H9 (cell line): ENCODE measurements around the gene MVD. TPM values are rescaled to one million over a fixed set of nuclear protein-coding genes. Genes with fewer than 3 reads are reported as not detected.

Experiments
- DNase-seq: peaks from one replicate; pipeline ENCODE4 v3.0.0-alpha.2; 2017
- H2AFZ ChIP-seq: one replicate; pipeline ENCODE4 v1.6.1; 2013; ENCODE audit warnings: mild to moderate bottlenecking, low read length, control low read depth, moderate library complexity
- H2AK5ac ChIP-seq: 2 replicates; pipeline ENCODE4 v1.6.1; 2013; ENCODE audit warnings: low read length, control low read depth, mixed read lengths; ENCODE audit not compliant: insufficient read length
- H2BK120ac ChIP-seq: one replicate; pipeline ENCODE4 v1.6.1; 2013; ENCODE audit warnings: low read depth, mild to moderate bottlenecking, low read length, control low read depth, inconsistent platforms; ENCODE audit not compliant: poor library complexity, severe bottlenecking
- H2BK12ac ChIP-seq: 2 replicates; pipeline ENCODE4 v1.6.1; 2013; ENCODE audit warnings: low read length, control low read depth, mixed read lengths, low read depth; ENCODE audit not compliant: insufficient read length
- H2BK15ac ChIP-seq: 2 replicates; pipeline ENCODE4 v1.6.1; 2013; ENCODE audit warnings: low read depth, low read length, control low read depth
- H2BK20ac ChIP-seq: one replicate; pipeline ENCODE4 v1.6.1; 2013; ENCODE audit warnings: low read depth, mild to moderate bottlenecking, low read length, control low read depth, inconsistent platforms; ENCODE audit not compliant: poor library complexity, severe bottlenecking
- H2BK5ac ChIP-seq: 2 replicates; pipeline ENCODE4 v1.6.1; 2013; ENCODE audit warnings: low read length, control low read depth, mixed read lengths; ENCODE audit not compliant: insufficient read length
- H3K14ac ChIP-seq: 2 replicates; pipeline ENCODE4 v1.6.1; 2013; ENCODE audit warnings: low read length, control low read depth; ENCODE audit not compliant: insufficient read depth
- H3K18ac ChIP-seq: 2 replicates; pipeline ENCODE4 v1.6.1; 2013; ENCODE audit warnings: low read depth, mild to moderate bottlenecking, mixed read lengths, low read length, control low read depth; ENCODE audit not compliant: insufficient read length
- H3K23ac ChIP-seq: 2 replicates; pipeline ENCODE4 v1.6.1; 2013; ENCODE audit warnings: low read length, control low read depth, mixed read lengths, low read depth; ENCODE audit not compliant: insufficient read length
- H3K23me2 ChIP-seq: 2 replicates; pipeline ENCODE4 v1.6.1; 2013; ENCODE audit warnings: low read depth, mild to moderate bottlenecking, mixed read lengths, low read length, control low read depth; ENCODE audit not compliant: insufficient read length, poor library complexity, severe bottlenecking
- H3K27ac ChIP-seq: 2 replicates; pipeline ENCODE4 v1.5.1; 2013; ENCODE audit warnings: low read length, control low read depth, mixed read lengths, low read depth; ENCODE audit not compliant: insufficient read length
- H3K27me3 ChIP-seq: 2 replicates; pipeline ENCODE4 v1.6.1; 2013; ENCODE audit warnings: low read length, control low read depth, inconsistent platforms; ENCODE audit not compliant: insufficient read depth
- H3K4ac ChIP-seq: 2 replicates; pipeline ENCODE4 v1.6.1; 2013; ENCODE audit warnings: low read depth, mild to moderate bottlenecking, control low read depth, inconsistent platforms, low read length, moderate library complexity
- H3K4me1 ChIP-seq: 2 replicates; pipeline ENCODE4 v1.6.1; 2013; ENCODE audit warnings: low read length, control low read depth, inconsistent platforms; ENCODE audit not compliant: insufficient read depth
- H3K4me2 ChIP-seq: 2 replicates; pipeline ENCODE4 v1.6.1; 2013; ENCODE audit warnings: low read length, control low read depth, mixed read lengths; ENCODE audit not compliant: insufficient read length, insufficient read depth
- H3K56ac ChIP-seq: 2 replicates; pipeline ENCODE4 v1.6.1; 2013; ENCODE audit warnings: low read depth, mild to moderate bottlenecking, mixed read lengths, low read length, control low read depth; ENCODE audit not compliant: insufficient read length
- H3K79me1 ChIP-seq: 2 replicates; pipeline ENCODE4 v1.6.1; 2013; ENCODE audit warnings: low read depth, mild to moderate bottlenecking, moderate library complexity, low read length, control low read depth, inconsistent platforms; ENCODE audit not compliant: insufficient read depth, poor library complexity, severe bottlenecking
- H3K79me2 ChIP-seq: 2 replicates; pipeline ENCODE4 v1.6.1; 2013; ENCODE audit warnings: low read length, control low read depth, inconsistent platforms; ENCODE audit not compliant: insufficient read depth
- H3K9ac ChIP-seq: 2 replicates; pipeline ENCODE4 v1.6.1; 2013; ENCODE audit warnings: low read length, control low read depth, mixed read lengths; ENCODE audit not compliant: insufficient read length; ENCODE audit errors: extremely low read depth
- H3K9me3 ChIP-seq: one replicate; pipeline ENCODE4 v1.6.1; 2013; ENCODE audit warnings: low read depth, low read length, inconsistent platforms; ENCODE audit not compliant: control insufficient read depth
- H3T11ph ChIP-seq: one replicate; pipeline ENCODE4 v1.6.1; 2013; ENCODE audit warnings: mild to moderate bottlenecking, low read length, control low read depth, inconsistent platforms
- H4K20me1 ChIP-seq: one replicate; pipeline ENCODE4 v1.6.1; 2013; ENCODE audit not compliant: control insufficient read depth, insufficient read length, insufficient read depth
- H4K5ac ChIP-seq: 2 replicates; pipeline ENCODE4 v1.6.1; 2013; ENCODE audit warnings: low read depth, mild to moderate bottlenecking, mixed read lengths, low read length, control low read depth; ENCODE audit not compliant: insufficient read length
- H4K8ac ChIP-seq: replicated peaks from 2 replicates; pipeline ENCODE4 v1.6.1; 2013; ENCODE audit warnings: low read length, control low read depth, mixed read lengths, low read depth; ENCODE audit not compliant: insufficient read length
- H4K91ac ChIP-seq: 2 replicates; pipeline ENCODE4 v1.6.1; 2013; ENCODE audit warnings: low read depth, mild to moderate bottlenecking, moderate library complexity, mixed read lengths, low read length, control low read depth; ENCODE audit not compliant: insufficient read length
- H3K27ac Mint-ChIP-seq, 3 experiments: 2 replicates in 2 of 3; 3 replicates in 1 of 3; pipeline ENCODE4 v1.8.0; 2020 to 2021; ENCODE audit warnings: mixed read lengths in 3 of 3, mild to moderate bottlenecking in 1 of 3, moderate library complexity in 1 of 3
- H3K27me3 Mint-ChIP-seq: 2 replicates; pipeline ENCODE4 v1.8.0; 2021; ENCODE audit warnings: low read depth, mild to moderate bottlenecking, moderate library complexity, mixed read lengths
- H3K36me3 Mint-ChIP-seq, 3 experiments: 2 replicates in 2 of 3; 3 replicates in 1 of 3; pipeline ENCODE4 v1.8.0; 2020 to 2021; ENCODE audit warnings: low read depth in 3 of 3, mixed read lengths in 3 of 3; ENCODE audit not compliant: insufficient read depth in 1 of 3
- H3K4me1 Mint-ChIP-seq, 2 experiments: 2 replicates each; pipeline ENCODE4 v1.8.0; 2020; ENCODE audit warnings: mixed read lengths in 2 of 2
- H3K4me3 Mint-ChIP-seq, 2 experiments: 2 replicates in 1 of 2; 3 replicates in 1 of 2; pipeline ENCODE4 v1.8.0; 2020 to 2021; ENCODE audit warnings: mild to moderate bottlenecking in 2 of 2, mixed read lengths in 2 of 2, moderate library complexity in 1 of 2
- H3K9me3 Mint-ChIP-seq, 2 experiments: 2 replicates in 1 of 2; 3 replicates in 1 of 2; pipeline ENCODE4 v1.8.0; 2020; ENCODE audit warnings: mild to moderate bottlenecking in 2 of 2, mixed read lengths in 2 of 2, moderate library complexity in 1 of 2
- CTCF ChIP-seq: fragments of 200-600 bp; sonication (generic); conservative IDR thresholded peaks from 3 replicates; pipeline ENCODE4 v1.8.0; 2021; ENCODE audit warnings: antibody characterized with exemption, mild to moderate bottlenecking
- WGBS: extraction: QIAGEN DNeasy Blood & Tissue Kit; methylation state at CpG from one replicate; pipeline ENCODE4 v1.1.7; 2013; ENCODE audit warnings: missing lambda C conversion rate, low lambda C conversion rate, mixed read lengths; ENCODE audit not compliant: insufficient read length; ENCODE audit errors: extremely low coverage; 5-methylcytosine and 5-hydroxymethylcytosine counted together
- total RNA-seq: library from RNA; stranded (reverse); gene quantifications from 2 replicates; pipeline ENCODE4 v1.2.1, GENCODE V29; 2021

Gene MVD
- total RNA-seq, 1 experiment from 2014 or later: 53.2 TPM

GRCh38 chr16:88638323-88639230 lies 24.3 kb downstream of the MVD start, which contains the start of gene IL17C:
Gene IL17C, plus strand, starts transcription at chr16:88638572. Its CDS starts 70 bp downstream, at chr16:88638642.
- H3K27me3 Mint-ChIP-seq: peaks cover 28% of the 10 kb centered on the region
- peak; percentile 80 for DNase-seq
- Histone ChIP-seq H3K9ac (no peak within 1 kb of the TSS), H4K5ac (no peak within 1 kb of the TSS), H3K4me1 (peaks cover 4% of the 10 kb centered on the region; the same call in 1 of the 2 replicates), H4K91ac (no peak within 1 kb of the TSS), H3K79me2 (no peaks in the 10 kb centered on the region), H3K9me3 (no peaks in the 10 kb centered on the region), H2BK5ac (no peak within 1 kb of the TSS), H3K18ac (peak within 1 kb of the TSS; percentile 25), H3K56ac (no peak within 1 kb of the TSS), H2BK120ac (no peak within 1 kb of the TSS), H3K4ac (no peak within 1 kb of the TSS), H2BK20ac (no peak within 1 kb of the TSS), H3K23me2 (peaks cover 15% of the 10 kb centered on the region), H2AK5ac (no peak within 1 kb of the TSS), H2BK15ac (no peak within 1 kb of the TSS), H3K27me3 (no peaks in the 10 kb centered on the region), H3K4me2 (peak within 1 kb of the TSS; percentile 9), H3K14ac (peak within 1 kb of the TSS; percentile 36; the same call in 1 of the 2 replicates), H4K20me1 (no peaks in the 10 kb centered on the region), H3T11ph (no peak within 1 kb of the TSS), H2BK12ac (no peak within 1 kb of the TSS), H3K27ac (no peak within 1 kb of the TSS), H3K79me1 (no peaks in the 10 kb centered on the region), H2AFZ (no peak within 1 kb of the TSS), H4K8ac (no peak within 1 kb of the TSS), H3K23ac (no peak within 1 kb of the TSS)
- H3K4me1 Mint-ChIP-seq: peaks cover 22 to 33% of the 10 kb centered on the region in 2 experiments
- peaks cover 0 to 4% (median 3%) of the 10 kb centered on the region in 3 experiments; a peak in 4 of 7 replicates for H3K36me3 Mint-ChIP-seq
- H3K27ac Mint-ChIP-seq: peak within 1 kb of the TSS in 2 of 3 experiments; percentile 0 to 50; a peak in 2 of 7 replicates
- no CpG with 5 or more reads among the region's 27 CpGs for WGBS
- no peaks in the 10 kb centered on the region for H3K9me3 Mint-ChIP-seq
- peak within 1 kb of the TSS in 1 of 2 experiments; percentile 32; a peak in 2 of 5 replicates for H3K4me3 Mint-ChIP-seq
- no peak for TF ChIP-seq CTCF
